Activated CD4-positive, alpha-beta T cell treated with anti-CD3 and anti-CD28 coated beads for 4 hours (primary cell): ENCODE data around the gene KRT36.

Experiments
- DNase-seq, 2 donors: peaks; one replicate each; pipeline ENCODE4 v3.0.0-alpha.2; 2020

Gene KRT36

GRCh38 chr17:41489531-41489930 lies at the start of gene KRT36:
Gene KRT36, minus strand, starts transcription at chr17:41489910. Its CDS starts 46 bp downstream, at chr17:41489864.
- no peak for DNase-seq

GRCh38 chr17:41539071-41539492 lies 49.4 kb upstream of the KRT36 start:
- DNase-seq: no peak

DNA sequence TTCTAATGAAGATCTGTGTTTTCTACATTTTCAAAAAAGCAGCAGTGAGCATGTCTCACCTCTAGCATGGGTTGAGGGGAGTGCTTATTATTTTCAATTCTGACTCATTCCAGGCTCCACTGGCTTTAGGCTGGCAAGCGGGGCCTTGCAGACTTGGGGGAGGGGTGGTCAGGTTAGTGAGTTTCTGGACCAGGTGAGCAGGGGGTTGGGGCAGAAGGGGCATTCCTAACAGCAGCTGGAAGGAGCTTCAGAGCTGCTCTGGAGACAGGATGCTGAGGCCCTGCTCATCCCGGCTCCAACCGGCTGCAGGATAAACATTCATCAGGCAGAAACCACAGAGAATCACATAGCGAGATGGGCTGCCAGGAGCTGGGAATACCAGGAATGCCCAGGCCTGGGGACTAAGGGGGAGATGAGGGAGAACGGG lies 48.9 kb upstream of the KRT36 start:
- DNase-seq: no peak

- no peak for DNase-seq
These were observed 48.3 kb upstream of the KRT36 start for GRCh38 chr17:41537990-41538389.

DNA sequence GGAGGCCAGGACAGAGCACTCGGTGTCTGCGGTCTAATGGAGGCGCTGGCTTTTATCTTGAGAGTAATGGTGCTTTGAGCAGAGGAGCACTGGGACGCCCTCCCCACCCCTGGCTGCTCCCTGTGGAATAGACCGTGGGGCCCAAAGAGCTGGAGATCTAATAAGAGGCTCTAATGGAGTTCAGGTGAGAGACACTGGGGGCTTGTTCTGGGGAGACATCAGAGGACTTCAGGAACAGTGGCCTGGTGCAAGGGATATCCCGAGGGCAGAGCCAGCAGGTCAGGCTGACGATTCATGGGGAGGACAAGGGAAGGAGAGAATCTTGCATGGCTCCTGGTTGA lies 47.9 kb upstream of the KRT36 start:
- no peak for DNase-seq

DNA sequence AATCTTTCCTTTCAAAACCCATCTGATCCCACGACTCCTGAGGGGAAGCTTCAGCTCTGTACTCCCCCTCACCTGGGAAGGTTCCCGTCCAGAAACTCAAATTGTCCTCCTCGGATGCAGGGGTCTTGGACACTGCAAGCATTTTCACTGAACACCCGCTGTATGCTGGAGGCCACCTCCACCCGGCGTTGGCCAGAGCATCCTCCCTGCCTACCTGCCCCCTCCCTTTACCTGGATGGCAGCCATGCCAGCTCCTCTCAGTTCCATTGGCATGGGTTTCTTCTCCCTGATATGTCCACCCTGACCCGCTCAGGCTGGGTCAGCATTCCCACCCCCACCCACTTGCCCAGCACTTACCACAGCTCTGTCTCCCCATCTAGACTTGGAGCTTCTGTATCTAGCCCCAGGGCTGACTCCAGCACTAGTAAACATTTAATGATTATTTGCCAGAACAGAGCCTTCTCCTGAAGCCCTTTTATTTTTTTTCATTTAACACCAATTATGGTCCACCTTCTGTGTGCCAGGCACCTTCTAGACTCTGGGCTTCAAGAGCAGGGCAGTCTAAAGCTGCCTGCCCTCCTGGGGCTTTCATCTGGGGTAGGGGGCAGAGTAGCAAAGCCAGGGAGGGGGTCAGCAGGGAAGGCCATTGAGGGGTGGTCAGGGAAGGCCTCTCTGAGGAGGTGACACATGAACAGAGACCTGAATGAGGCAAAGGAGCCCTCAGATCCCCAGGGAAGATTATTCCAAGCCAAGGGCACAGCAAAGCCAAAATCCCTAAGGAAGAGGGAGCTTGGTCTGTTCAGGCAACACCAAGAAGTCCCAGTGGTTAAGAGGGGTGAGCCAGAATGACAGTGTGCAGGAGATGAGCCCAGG lies 47.3 kb upstream of the KRT36 start:
- no peak for DNase-seq

DNA sequence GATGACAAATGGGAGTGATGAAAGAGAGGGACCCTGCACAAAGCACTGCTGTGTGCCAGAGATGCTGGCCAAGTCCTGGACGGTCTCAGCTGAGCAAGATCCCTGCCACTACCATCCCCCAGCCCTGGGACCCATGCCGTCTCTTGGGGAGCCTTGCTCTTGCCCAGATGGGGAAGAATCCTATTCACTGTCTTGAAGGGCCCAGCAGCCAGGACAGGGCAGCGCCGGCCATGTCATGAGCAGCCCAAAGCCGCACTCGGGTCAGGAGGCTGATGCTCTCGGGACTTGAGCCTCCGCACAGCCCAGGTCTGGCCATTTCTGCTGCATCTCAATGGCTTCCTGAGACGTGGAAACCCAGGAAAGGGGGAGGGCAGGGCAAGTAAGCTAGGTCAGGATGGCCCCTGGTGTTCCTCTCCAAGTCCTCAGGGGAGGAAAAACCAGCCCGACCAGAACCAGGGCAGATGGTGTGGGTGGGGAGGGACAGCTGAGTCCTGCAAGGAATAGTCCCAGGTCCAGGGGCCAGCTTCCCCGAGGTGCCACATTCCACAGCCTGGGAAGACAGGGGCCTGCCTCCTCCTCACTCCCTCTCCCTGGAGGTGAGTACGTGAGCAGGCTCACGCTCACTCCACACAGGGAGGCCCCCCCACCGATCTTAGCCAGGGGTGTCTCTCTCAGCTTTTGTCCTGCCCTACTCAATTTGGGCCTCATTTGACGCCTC lies 46.2 kb upstream of the KRT36 start:
- no peak for DNase-seq

DNA sequence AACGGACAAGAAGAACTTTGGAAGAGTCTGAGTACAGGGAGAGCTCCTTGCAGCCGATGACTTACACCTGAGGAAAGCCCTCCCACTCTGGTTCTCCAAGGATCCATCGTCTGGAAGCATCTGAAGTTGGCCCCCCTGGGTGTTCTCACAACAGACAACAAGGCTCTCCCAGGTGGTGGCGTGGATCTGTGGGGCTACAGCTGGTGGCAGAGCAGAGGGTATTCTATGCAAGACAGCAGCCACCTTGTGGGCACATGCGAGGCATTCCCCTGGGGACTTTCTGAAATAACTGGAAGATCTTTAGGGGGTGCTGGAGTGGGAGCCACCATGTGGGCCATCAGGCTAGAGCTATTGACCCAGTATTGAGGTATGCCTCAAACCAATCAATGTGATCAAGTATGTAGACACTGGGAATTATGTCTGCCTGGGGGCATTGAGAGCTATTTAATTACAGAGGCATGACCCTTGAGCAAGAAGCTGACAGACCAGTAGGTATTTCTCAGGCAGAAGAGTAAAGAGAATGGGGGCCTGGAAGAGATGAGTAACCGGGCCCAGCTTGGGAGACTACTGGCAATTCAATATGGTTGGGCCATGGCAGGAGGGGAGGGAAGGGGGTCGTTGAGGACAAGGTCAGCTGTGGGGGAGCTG lies 45.3 kb upstream of the KRT36 start:
- DNase-seq: no peak

- DNase-seq: no peak
These were observed 43.9 kb upstream of the KRT36 start for GRCh38 chr17:41533613-41534012.

DNA sequence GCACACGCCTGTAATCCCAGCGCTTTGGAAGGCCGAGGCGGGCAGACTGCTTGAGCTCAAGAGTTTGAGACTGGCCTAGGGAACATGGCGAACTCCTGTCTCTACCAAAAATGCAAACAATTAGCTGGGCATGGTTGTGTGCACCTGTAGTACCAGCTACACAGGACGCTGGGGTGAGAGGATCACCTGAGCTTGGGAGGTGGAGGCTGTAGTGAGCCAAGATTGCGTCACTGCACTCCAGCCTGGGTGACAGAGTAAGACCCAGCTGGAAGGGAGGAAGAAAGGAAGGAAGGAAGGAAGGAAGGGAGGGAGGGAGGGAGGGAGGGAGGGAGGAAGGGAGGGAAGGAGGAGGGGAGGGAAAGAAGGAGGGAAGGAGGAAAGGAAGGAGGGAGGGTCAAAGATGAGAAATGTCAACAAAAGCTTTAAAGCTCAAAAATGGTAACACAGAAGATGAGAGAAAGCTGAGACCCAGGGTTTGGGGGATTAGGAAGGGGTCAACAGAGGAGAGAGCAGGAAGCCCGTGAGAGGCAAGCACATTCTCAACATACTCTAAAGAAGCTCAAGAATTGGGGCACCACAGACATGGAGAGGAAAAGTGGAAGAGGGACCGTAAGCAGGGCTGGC lies 43.3 kb upstream of the KRT36 start:
- DNase-seq: no peak

- DNase-seq: no peak
These were observed 42.3 kb upstream of the KRT36 start for GRCh38 chr17:41531993-41532392.

DNA sequence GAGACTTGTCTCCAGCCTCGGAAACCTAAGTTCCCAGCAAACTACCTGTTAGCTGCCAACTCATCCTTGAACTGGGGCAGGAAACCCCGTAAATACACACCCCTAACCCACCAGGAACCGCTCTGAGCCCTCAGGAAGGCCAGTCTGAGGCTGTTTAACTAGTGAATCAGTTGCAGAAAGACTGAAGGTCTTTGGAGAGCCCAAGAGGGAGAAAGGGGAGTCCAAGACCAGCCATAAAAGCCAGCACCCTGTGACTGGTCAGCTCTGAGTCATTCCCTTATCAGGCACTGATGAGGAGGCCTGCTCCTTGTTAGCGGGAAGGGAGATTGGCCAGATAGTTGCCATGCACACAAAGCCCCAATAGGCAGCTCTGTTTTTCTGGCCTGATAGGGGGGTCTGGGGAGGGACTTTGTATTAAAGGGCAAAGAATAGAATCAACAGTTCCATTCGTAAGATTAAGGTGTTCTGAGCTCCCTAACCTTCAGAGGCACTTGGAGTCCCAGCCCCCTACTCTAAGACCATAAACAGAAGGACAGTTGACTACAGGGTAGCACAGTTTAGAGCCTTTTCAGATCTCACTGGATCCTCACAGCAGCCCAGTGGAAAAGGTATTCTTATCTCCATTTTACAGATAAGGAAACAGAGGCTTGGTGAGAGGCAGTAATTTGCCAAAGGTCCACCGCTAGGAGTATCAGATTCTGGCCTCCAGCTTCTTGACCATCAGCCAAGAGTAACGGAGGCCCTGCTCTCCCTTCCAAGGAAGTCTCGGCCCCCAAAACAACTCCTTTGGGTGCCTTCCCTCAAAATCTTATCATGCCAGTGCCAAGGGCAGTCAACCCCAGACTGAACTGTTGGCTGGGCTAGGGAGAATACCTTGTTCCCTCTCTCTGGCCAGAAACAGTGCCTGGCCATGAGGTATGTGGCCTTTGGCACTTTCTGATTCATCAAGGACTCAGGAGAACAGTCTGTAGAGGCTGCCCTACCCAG lies 40.6 kb upstream of the KRT36 start:
- DNase-seq: no peak

DNA sequence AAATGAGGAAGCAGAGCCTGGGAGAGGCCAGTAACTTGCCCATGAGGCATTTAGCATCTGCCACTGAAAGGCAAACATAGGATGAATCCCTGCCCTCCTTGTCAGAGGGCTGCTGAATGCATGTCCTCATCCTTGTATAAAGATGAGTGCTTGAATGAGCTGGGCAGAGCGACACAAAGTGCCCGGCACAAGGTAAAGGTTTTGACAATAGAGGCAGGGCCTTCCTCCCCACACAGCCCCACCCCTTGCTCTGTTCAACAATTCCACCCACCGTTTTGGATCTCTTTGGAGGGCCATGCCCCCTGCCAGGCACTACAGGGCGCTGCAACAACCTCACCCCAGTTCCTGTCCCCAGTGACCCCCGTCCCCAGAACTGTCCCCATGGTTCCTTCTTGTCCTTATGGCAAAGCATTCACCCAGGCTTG lies 39.8 kb upstream of the KRT36 start:
- DNase-seq: no peak

DNA sequence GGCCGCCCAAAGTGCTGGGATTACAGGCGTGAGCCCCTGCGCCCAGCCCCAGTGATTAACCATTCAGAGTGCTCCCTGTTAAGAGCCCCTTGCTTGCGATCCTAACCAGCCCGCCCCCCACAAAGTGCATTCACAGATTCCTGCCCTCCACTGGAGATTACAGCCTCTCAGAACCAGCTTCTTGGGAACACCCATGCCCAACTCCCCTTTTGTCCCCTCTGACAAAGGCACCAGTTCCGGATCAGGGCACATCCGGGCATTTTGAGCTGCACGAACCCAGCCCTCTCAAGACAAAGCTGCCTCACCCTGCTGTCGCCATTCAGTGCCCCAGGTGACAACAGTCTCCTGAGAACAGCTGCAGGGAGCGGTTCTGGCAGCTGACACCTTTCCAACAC lies 39.2 kb upstream of the KRT36 start:
- DNase-seq: no peak

DNA sequence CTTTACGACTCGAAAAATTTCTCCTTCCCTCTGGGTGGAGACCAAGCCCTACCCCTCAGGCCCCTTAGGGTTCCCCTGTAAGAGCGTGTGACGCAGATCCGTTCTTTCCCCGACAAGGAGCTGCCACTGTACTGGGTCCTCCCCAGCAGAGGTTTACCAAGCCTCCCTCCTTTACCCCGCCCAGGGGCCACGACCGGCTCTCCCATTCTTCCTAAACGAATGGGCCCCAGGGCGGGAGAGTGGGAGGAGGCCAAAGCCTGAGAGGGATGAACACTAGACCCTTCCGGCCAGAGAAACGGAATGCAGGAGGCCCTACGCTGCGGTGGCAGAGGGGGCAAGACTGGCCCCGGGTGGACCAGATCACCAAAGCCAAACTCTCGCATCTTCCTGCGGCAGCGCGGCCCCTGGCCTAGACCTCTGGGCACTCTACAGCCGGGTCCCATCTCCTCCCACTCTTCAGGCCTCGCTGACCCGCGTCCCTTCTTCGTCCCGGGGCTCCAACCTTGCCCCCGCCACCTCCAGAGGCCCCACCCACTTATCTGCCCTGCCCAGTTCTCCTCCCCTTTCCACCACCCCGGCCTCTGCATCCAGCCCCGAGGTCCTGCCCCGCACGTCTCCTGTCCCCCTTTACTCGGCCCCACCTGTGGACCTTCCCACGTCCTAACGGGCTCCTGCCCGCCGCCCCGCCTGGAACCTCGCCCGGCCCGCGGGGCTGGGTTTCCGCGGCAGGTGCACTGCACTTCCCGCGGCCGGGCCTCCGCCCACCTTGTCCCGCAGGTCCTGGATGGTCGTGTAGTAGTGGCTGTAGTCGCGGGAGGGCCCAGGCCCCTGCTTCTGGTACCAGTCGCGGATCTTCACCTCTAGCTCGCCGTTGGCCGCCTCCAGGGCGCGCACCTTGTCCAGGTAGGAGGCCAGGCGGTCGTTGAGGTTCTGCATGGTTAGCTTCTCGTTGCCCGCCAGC lies 37.6 kb upstream of the KRT36 start:
- DNase-seq: peak in 1 of 2 donors; percentile 7

GRCh38 chr17:41524261-41524660 lies 34.6 kb upstream of the KRT36 start:
- no peak for DNase-seq

- DNase-seq: no peak
These were observed 34.1 kb upstream of the KRT36 start for GRCh38 chr17:41523787-41524186.

- no peak for DNase-seq
These were observed 33.5 kb upstream of the KRT36 start for GRCh38 chr17:41523225-41523593.

- no peak for DNase-seq
These were observed 32.9 kb upstream of the KRT36 start for GRCh38 chr17:41522301-41523224.
